ENCODE data around the gene FBXO38.

- TF ChIP-seq CTCF (IDR thresholded peaks at IDR 0.05) (no peak), POLR2AphosphoS5 (IDR thresholded peaks at IDR 0.05) (no peak), POLR2A (IDR thresholded peaks at IDR 0.05) (no peak)
These were observed 34.8 kb downstream of the FBXO38 start for GRCh38 chr5:148418511-148418910.

All from breast epithelium (tissue), 3 donors.